GM18526 (cell line): Measurements from ENCODE around the gene IRAK1.

Experiments used
- POLR2A ChIP-seq: IDR thresholded peaks from 3 replicates; pipeline ENCODE4 v1.6.1; 2011; ENCODE audit not compliant: insufficient read length; ENCODE audit errors: extremely low read depth

Gene IRAK1

GRCh38 chrX:154027022-154027402 is 7.3 kb upstream of the IRAK1 start:
- TF ChIP-seq POLR2A: no peak

GRCh38 chrX:154026136-154027021 is 6.7 kb upstream of the IRAK1 start:
- TF ChIP-seq POLR2A: no peak

GRCh38 chrX:154025230-154025629 is 5.5 kb upstream of the IRAK1 start:
- no peak for TF ChIP-seq POLR2A

GRCh38 chrX:154024271-154024670 is 4.6 kb upstream of the IRAK1 start:
- no peak for TF ChIP-seq POLR2A

GRCh38 chrX:154023276-154024000 is 3.7 kb upstream of the IRAK1 start:
- no peak for TF ChIP-seq POLR2A

GRCh38 chrX:154022108-154022507 is 2.4 kb upstream of the IRAK1 start:
- no peak for TF ChIP-seq POLR2A

GRCh38 chrX:154021131-154021611 is 1.5 kb upstream of the IRAK1 start:
- no peak for TF ChIP-seq POLR2A

GRCh38 chrX:154020536-154021115 is 924 bp upstream of the IRAK1 start:
- TF ChIP-seq POLR2A: no peak

GRCh38 chrX:154019061-154019621 is 561 bp downstream of the IRAK1 start:
- TF ChIP-seq POLR2A: no peak

GRCh38 chrX:154018518-154019060 is 1.1 kb downstream of the IRAK1 start:
- TF ChIP-seq POLR2A: no peak

- TF ChIP-seq POLR2A: no peak
Measured at GRCh38 chrX:154017766-154018517, 1.8 kb downstream of the IRAK1 start.

- no peak for TF ChIP-seq POLR2A
Measured at GRCh38 chrX:154016366-154017076, 3.2 kb downstream of the IRAK1 start.

GRCh38 chrX:154015581-154016264 is 4.0 kb downstream of the IRAK1 start:
- no peak for TF ChIP-seq POLR2A
